HCT116 (cell line): ENCODE measurements around the gene AGK. TPM values are rescaled to one million over a fixed set of nuclear protein-coding genes. Genes with fewer than 3 reads are reported as not detected.

Experiments used
- ATAC-seq: fragments of 200-7000 bp; cut with Tn5 transposase; 2 replicates; pipeline ENCODE4 v1.9.1; 2020; ENCODE audit warnings: mild to moderate bottlenecking, moderate library complexity
- BruUV-seq: library from RNA; stranded (reverse); fragments of 400-500 nt; replicated peaks from 2 replicates; lab custom pipeline; 2021; lab: Mats Ljungman, UMichigan
- CTCF ChIA-PET: fragments of 300-600 bp; sonication (Branson Sonifier 250); formaldehyde crosslinking; loops from one replicate; lab custom pipeline; 2021; ENCODE audit warnings: antibody characterized with exemption; lab: Charles Lee
- POLR2A ChIA-PET: fragments of 300-600, 350-600 bp; sonication (Branson Sonifier 250); formaldehyde crosslinking; loops from one replicate; lab custom pipeline; 2021; ENCODE audit warnings: antibody characterized with exemption; lab: Charles Lee
- RAD21 ChIA-PET, 2 experiments: fragments of 300-600 bp; sonication (Branson Sonifier 250); formaldehyde crosslinking; loops; one replicate each; lab custom pipeline; 2023; ENCODE audit warnings: low total read pairs in 2 of 2; ENCODE audit not compliant: uncharacterized antibody in 2 of 2, unreplicated experiment in 2 of 2, low non-redundant PET in 1 of 2; lab: Charles Lee
- DNase-seq: peaks from one replicate; pipeline ENCODE4 v3.0.0-alpha.2; 2010; ENCODE audit warnings: low read depth, low spot score
- H2AFZ ChIP-seq: fragments of 200-600 bp; shearing (Covaris generic), sonication (generic); 2 replicates; pipeline ENCODE4 v1.6.1; 2017; ENCODE audit warnings: low read depth, mixed run types, mixed read lengths, antibody characterized with exemption, low read length; ENCODE audit not compliant: poor library complexity, severe bottlenecking
- H3K27ac ChIP-seq: 2 replicates; pipeline ENCODE4 v1.5.1; 2012; ENCODE audit warnings: low read depth, low read length
- H3K27me3 ChIP-seq: fragments of 200-600 bp; sonication (generic); 2 replicates; pipeline ENCODE4 v1.6.1; 2016; ENCODE audit warnings: mixed run types, low read length, mixed read lengths; ENCODE audit not compliant: insufficient read depth
- H3K36me3 ChIP-seq, 2 experiments: fragments of 200-500 bp in 1 of 2; fragments of 200-600 bp in 1 of 2; sonication (Bioruptor generic) in 1 of 2; sonication (generic) in 1 of 2; 2 replicates each; pipeline versions ENCODE4 v1.5.1 to v1.6.1; 2014 to 2016; ENCODE audit warnings: low read length in 2 of 2, inconsistent platforms in 1 of 2, mixed read lengths in 1 of 2, mixed run types in 1 of 2; ENCODE audit not compliant: insufficient read depth in 2 of 2, control insufficient read depth in 1 of 2
- H3K4me1 ChIP-seq, 2 experiments: fragments of 200-600 bp in 1 of 2; sonication (generic) in 1 of 2; 2 replicates each; pipeline versions ENCODE4 v1.5.1 to v1.6.1; 2012 to 2017; ENCODE audit warnings: low read length in 2 of 2, inconsistent platforms in 1 of 2, mild to moderate bottlenecking in 1 of 2, mixed read lengths in 1 of 2, mixed run types in 1 of 2, moderate library complexity in 1 of 2; ENCODE audit not compliant: insufficient read depth in 2 of 2, control insufficient read depth in 1 of 2
- H3K4me2 ChIP-seq: fragments of 200-600 bp; sonication (generic); 2 replicates; pipeline ENCODE4 v1.6.1; 2017; ENCODE audit warnings: mixed run types, low read length, mixed read lengths
- H3K4me3 ChIP-seq, 2 experiments: fragments of 200-600 bp in 1 of 2; sonication (generic) in 1 of 2; replicated peaks in 1 of 2; 2 replicates each; pipeline ENCODE4 v1.5.1; 2011 to 2016; ENCODE audit warnings: low read length in 2 of 2, control low read depth in 1 of 2, low read depth in 1 of 2, mild to moderate bottlenecking in 1 of 2, mixed read lengths in 1 of 2, mixed run types in 1 of 2
- H3K79me2 ChIP-seq: fragments of 200-600 bp; sonication (generic); 2 replicates; pipeline ENCODE4 v1.6.1; 2017; ENCODE audit warnings: mild to moderate bottlenecking, mixed run types, low read length, moderate library complexity, mixed read lengths; ENCODE audit not compliant: insufficient read depth
- H3K9ac ChIP-seq: fragments of 200-600 bp; sonication (generic); 2 replicates; pipeline ENCODE4 v1.6.1; 2016; ENCODE audit warnings: low read length, mixed read lengths
- H3K9me2 ChIP-seq: fragments of 200-600 bp; sonication (generic), shearing (Covaris generic); 2 replicates; pipeline ENCODE4 v1.6.1; 2017; ENCODE audit warnings: mixed run types, mild to moderate bottlenecking, moderate library complexity; ENCODE audit not compliant: insufficient read depth
- H3K9me3 ChIP-seq, 2 experiments: fragments of 200-500 bp in 1 of 2; fragments of 200-600 bp in 1 of 2; sonication (Bioruptor generic) in 1 of 2; sonication (generic) in 1 of 2; 2 replicates each; pipeline ENCODE4 v1.6.1; 2014 to 2017; ENCODE audit warnings: low read length in 2 of 2, mixed read lengths in 2 of 2, inconsistent platforms in 1 of 2, low read depth in 1 of 2, mild to moderate bottlenecking in 1 of 2, mixed run types in 1 of 2, moderate library complexity in 1 of 2; ENCODE audit not compliant: control insufficient read depth in 1 of 2, insufficient read depth in 1 of 2
- H4K20me1 ChIP-seq: fragments of 200-600 bp; sonication (generic), shearing (Covaris generic); 2 replicates; pipeline ENCODE4 v1.6.1; 2017; ENCODE audit warnings: mixed run types, mild to moderate bottlenecking, moderate library complexity; ENCODE audit not compliant: insufficient read depth
- CEBPB ChIP-seq: IDR thresholded peaks from 2 replicates; pipeline ENCODE4 v1.6.1; 2012; ENCODE audit warnings: low read depth
- EGR1 ChIP-seq: IDR thresholded peaks from 2 replicates; pipeline ENCODE4 v1.6.1; 2012; ENCODE audit warnings: low read depth
- EZH2phosphoT487 ChIP-seq: fragments of 200-600 bp; IDR thresholded peaks from 2 replicates; pipeline ENCODE4 v1.6.1; 2018; ENCODE audit warnings: antibody characterized with exemption, borderline replicate concordance
- FOSL1 ChIP-seq: IDR thresholded peaks from 2 replicates; pipeline ENCODE4 v1.6.1; 2012; ENCODE audit warnings: low read depth
- JUND ChIP-seq: IDR thresholded peaks from 2 replicates; pipeline ENCODE4 v1.6.1; 2012
- POLR2A ChIP-seq: IDR thresholded peaks from 2 replicates; pipeline ENCODE4 v1.7.0; 2011; ENCODE audit warnings: borderline replicate concordance; ENCODE audit not compliant: insufficient read depth, insufficient read length; ENCODE audit errors: extremely low read depth
- RAD21 ChIP-seq: IDR thresholded peaks from 2 replicates; pipeline ENCODE4 v1.6.1; 2012; ENCODE audit warnings: low read depth, mild to moderate bottlenecking
- SIN3A ChIP-seq: IDR thresholded peaks from 2 replicates; pipeline ENCODE4 v1.6.1; 2012; ENCODE audit warnings: low read depth
- SP1 ChIP-seq: IDR thresholded peaks from 2 replicates; pipeline ENCODE4 v1.6.1; 2012; ENCODE audit warnings: low read depth
- TCF7L2 ChIP-seq: IDR thresholded peaks from 2 replicates; pipeline ENCODE4 v1.7.0; 2011; ENCODE audit warnings: borderline replicate concordance, inconsistent platforms; ENCODE audit not compliant: insufficient read depth, insufficient read length; ENCODE audit errors: extremely low read depth
- YY1 ChIP-seq: IDR thresholded peaks from 2 replicates; pipeline ENCODE4 v1.6.1; 2011; ENCODE audit warnings: low read length, low read depth, moderate library complexity, mild to moderate bottlenecking; ENCODE audit not compliant: insufficient replicate concordance; ENCODE audit errors: extremely low read depth
- ZFX ChIP-seq: fragments of 450-650 bp; IDR thresholded peaks from 2 replicates; pipeline ENCODE4 v1.6.1; 2017
- intact Hi-C: fragments of 100-400 bp; cut with micrococcal nuclease; formaldehyde crosslinking; loops from 2 replicates; pipeline ENCODE4 v1.10.0; 2022
- total RNA-seq: library from RNA; stranded (reverse); gene quantifications from one replicate; pipeline ENCODE4 v1.2.1, GENCODE V29; 2021; ENCODE audit not compliant: unreplicated experiment
- TF ChIP-seq, protein P1 (sequence below): IDR thresholded peaks from 2 replicates; pipeline ENCODE4 v1.6.1; 2012
- TF ChIP-seq, protein P2 (sequence below), 3 experiments: fragments of 200-600 bp in 1 of 3; sonication (generic) in 1 of 3; IDR thresholded peaks in 2 of 3; conservative IDR thresholded peaks in 1 of 3; 2 replicates each; pipeline ENCODE4 v1.5.1; 2012 to 2017; ENCODE audit warnings: low read depth in 2 of 3, low read length in 2 of 3, antibody characterized with exemption in 1 of 3, borderline replicate concordance in 1 of 3, control low read depth in 1 of 3, mild to moderate bottlenecking in 1 of 3, mixed read lengths in 1 of 3, mixed run types in 1 of 3, moderate library complexity in 1 of 3; ENCODE audit not compliant: insufficient read depth in 1 of 3
- TF ChIP-seq, protein P3 (sequence below): IDR thresholded peaks from 2 replicates; pipeline ENCODE4 v1.6.1; 2011; ENCODE audit warnings: mild to moderate bottlenecking, low read length, moderate library complexity; ENCODE audit not compliant: insufficient replicate concordance; ENCODE audit errors: extremely low read depth

AGK gene
- total RNA-seq, 1 experiment from 2014 or later, result 36.3 TPM

DNA sequence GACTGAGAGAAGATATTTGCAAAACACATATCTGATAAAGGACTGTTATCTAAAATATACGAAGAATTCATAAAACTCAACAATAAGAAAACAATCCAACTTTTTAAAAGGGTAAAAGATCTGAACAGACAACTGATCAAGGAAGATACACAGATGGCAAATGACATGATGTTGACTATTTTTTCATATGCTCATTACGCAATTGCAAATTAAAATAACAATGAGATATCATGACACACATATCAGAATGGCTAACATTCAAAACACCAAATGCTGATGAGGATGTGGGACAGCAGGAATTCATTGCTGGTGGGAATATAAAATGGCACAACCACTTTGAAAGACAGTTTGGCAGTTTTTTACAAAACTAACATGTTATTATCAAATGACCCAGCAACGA is 141.9 kb downstream of the AGK start:
- Histone ChIP-seq H3K9me3 (no peaks in the 10 kb centered on the region), H3K36me3 (no peaks in the 10 kb centered on the region), H3K9me2 (no peaks in the 10 kb centered on the region), H2AFZ (no peak overlapping the region), H3K79me2 (0 out of 2 replicates have a peak, but pooled peaks cover 3% of the 10 kb centered on the region), H4K20me1 (no peaks in the 10 kb centered on the region), H3K4me1 (peaks cover 0 to 4% of the 10 kb centered on the region in 2 experiments; a peak in 1 of 4 replicates), H3K9ac (no peak overlapping the region), H3K4me3 (no peak overlapping the region), H3K4me2 (no peak overlapping the region), H3K27me3 (no peaks in the 10 kb centered on the region), H3K27ac (no peak overlapping the region)
- ChIA-PET POLR2A (no interaction called here), CTCF (no interaction called here), RAD21 (no interaction called here)
- no TSS peak for BruUV-seq
- intact Hi-C loops, result no loop called here
- no peak for DNase-seq
- no peak for ATAC-seq
- no peak for TF ChIP-seq SIN3A
- TF ChIP-seq, protein P1, sequence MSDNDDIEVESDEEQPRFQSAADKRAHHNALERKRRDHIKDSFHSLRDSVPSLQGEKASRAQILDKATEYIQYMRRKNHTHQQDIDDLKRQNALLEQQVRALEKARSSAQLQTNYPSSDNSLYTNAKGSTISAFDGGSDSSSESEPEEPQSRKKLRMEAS, result no peak
- TF ChIP-seq ZFX, result no peak
- TF ChIP-seq POLR2A, result no peak
- no peak for TF ChIP-seq RAD21
- TF ChIP-seq YY1, result no peak
- TF ChIP-seq CEBPB, result no peak
- TF ChIP-seq, protein P2, sequence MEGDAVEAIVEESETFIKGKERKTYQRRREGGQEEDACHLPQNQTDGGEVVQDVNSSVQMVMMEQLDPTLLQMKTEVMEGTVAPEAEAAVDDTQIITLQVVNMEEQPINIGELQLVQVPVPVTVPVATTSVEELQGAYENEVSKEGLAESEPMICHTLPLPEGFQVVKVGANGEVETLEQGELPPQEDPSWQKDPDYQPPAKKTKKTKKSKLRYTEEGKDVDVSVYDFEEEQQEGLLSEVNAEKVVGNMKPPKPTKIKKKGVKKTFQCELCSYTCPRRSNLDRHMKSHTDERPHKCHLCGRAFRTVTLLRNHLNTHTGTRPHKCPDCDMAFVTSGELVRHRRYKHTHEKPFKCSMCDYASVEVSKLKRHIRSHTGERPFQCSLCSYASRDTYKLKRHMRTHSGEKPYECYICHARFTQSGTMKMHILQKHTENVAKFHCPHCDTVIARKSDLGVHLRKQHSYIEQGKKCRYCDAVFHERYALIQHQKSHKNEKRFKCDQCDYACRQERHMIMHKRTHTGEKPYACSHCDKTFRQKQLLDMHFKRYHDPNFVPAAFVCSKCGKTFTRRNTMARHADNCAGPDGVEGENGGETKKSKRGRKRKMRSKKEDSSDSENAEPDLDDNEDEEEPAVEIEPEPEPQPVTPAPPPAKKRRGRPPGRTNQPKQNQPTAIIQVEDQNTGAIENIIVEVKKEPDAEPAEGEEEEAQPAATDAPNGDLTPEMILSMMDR (IDR thresholded peaks at IDR 0.05 in 2 of 3, conservative IDR thresholded peaks at IDR 0.05 in 1 of 3; ENCODE audit: borderline replicate concordance in 1 of 3, insufficient read depth in 1 of 3, low read depth in 2 of 3, low read length in 2 of 3), result no peak
- no peak for TF ChIP-seq SP1
- TF ChIP-seq, protein P3, sequence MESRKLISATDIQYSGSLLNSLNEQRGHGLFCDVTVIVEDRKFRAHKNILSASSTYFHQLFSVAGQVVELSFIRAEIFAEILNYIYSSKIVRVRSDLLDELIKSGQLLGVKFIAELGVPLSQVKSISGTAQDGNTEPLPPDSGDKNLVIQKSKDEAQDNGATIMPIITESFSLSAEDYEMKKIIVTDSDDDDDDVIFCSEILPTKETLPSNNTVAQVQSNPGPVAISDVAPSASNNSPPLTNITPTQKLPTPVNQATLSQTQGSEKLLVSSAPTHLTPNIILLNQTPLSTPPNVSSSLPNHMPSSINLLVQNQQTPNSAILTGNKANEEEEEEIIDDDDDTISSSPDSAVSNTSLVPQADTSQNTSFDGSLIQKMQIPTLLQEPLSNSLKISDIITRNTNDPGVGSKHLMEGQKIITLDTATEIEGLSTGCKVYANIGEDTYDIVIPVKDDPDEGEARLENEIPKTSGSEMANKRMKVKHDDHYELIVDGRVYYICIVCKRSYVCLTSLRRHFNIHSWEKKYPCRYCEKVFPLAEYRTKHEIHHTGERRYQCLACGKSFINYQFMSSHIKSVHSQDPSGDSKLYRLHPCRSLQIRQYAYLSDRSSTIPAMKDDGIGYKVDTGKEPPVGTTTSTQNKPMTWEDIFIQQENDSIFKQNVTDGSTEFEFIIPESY, result no peak
- no peak for TF ChIP-seq FOSL1
- TF ChIP-seq JUND, result no peak
- no peak for TF ChIP-seq EGR1
- no peak for TF ChIP-seq EZH2phosphoT487
- no peak for TF ChIP-seq TCF7L2
